ENCODE data around the gene CROCC. TPM values are rescaled to one million over a fixed set of nuclear protein-coding genes. Genes with fewer than 3 reads are reported as not detected.
A peak's percentile ranks its signal among the peaks of the same experiment; 100 is the strongest.
"Not testable (repeated sequence)": the region's sequence is repeated elsewhere in the genome, so short reads cannot be mapped to it uniquely, and the experiment has no call there.

Gene CROCC
- total RNA-seq, 4 donors from 2014 or later = 19.5 to 63.8 (median 23.3) TPM

GRCh38 chr1:16886860-16887605 is 34.7 kb upstream of the CROCC start:
- intact Hi-C loops (cut with DNase I; ENCODE audit: low total_unique reads) = no loop called here
- TF ChIP-seq CTCF (IDR thresholded peaks at IDR 0.05) (no peak), POLR2A (IDR thresholded peaks at IDR 0.05) (no peak)
- no peak overlapping the region for H3K4me3 ChIP-seq (ENCODE audit: low read depth, poor library complexity, severe bottlenecking)
- no peak for DNase-seq (ENCODE audit: low spot score in 2 of 2)
- 88 to 94% methylated on average over 20 of the region's 20 CpGs for WGBS, 2 donors

GRCh38 chr1:16888860-16889816 is 32.6 kb upstream of the CROCC start:
- peak; percentile 77 to 95 for DNase-seq (ENCODE audit: low spot score in 2 of 2)
- 5 to 7% methylated on average over 62 of the region's 63 CpGs for WGBS, 2 donors
- TF ChIP-seq POLR2A (IDR thresholded peaks at IDR 0.05) = no peak
- no peak for TF ChIP-seq CTCF (IDR thresholded peaks at IDR 0.05)
- H3K4me3 ChIP-seq (ENCODE audit: low read depth, poor library complexity, severe bottlenecking) = peak overlapping the region; percentile 56
- intact Hi-C loops (cut with DNase I; ENCODE audit: low total_unique reads) = no loop called here

- H3K4me3 ChIP-seq (ENCODE audit: low read depth, poor library complexity, severe bottlenecking); DNase-seq (ENCODE audit: low spot score in 2 of 2); intact Hi-C loops (cut with DNase I; ENCODE audit: low total_unique reads): not testable (repeated sequence)
- 80% methylated on average over 5 of the region's 5 CpGs for WGBS, 2 donors
These were observed 31.2 kb upstream of the CROCC start for GRCh38 chr1:16890539-16891021.

DNA sequence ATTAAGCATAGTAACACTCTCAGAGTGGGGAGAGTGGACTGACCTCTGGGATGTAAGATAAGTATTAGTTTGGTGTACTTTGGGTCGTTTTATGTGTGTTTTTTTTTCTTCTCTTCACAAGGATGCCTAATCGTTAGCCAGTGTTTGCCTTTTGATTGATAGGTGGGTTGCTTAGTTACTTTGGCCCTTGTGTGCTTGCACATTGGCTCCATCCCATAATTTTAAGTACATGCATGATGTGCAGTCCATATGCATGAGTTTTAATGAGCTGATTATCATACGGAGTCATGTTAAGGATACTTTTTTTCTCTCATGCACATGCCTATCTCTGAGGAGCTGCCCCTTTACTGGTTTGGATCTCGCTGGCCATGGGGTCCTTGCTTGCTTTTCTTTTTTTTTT is 30.7 kb upstream of the CROCC start:
- H3K4me3 ChIP-seq (ENCODE audit: low read depth, poor library complexity, severe bottlenecking); intact Hi-C loops (cut with DNase I; ENCODE audit: low total_unique reads); DNase-seq (ENCODE audit: low spot score in 2 of 2): not testable (repeated sequence)
- 50 to 56% methylated on average over 4 of the region's 4 CpGs for WGBS, 2 donors

GRCh38 chr1:16892978-16893525 is 28.7 kb upstream of the CROCC start:
- H3K4me3 ChIP-seq (ENCODE audit: low read depth, poor library complexity, severe bottlenecking) = not testable (repeated sequence)

GRCh38 chr1:16893796-16894195 is 27.9 kb upstream of the CROCC start:
- DNase-seq (ENCODE audit: low spot score in 2 of 2); H3K4me3 ChIP-seq (ENCODE audit: low read depth, poor library complexity, severe bottlenecking); intact Hi-C loops (cut with DNase I; ENCODE audit: low total_unique reads): not testable (repeated sequence)
- WGBS, 2 donors = 67 to 77% methylated on average over 4 of the region's 4 CpGs

More at GRCh38 chr1:16892978-16893525, 28.7 kb upstream of the CROCC start:
- intact Hi-C loops (cut with DNase I; ENCODE audit: low total_unique reads); DNase-seq (ENCODE audit: low spot score in 2 of 2): not testable (repeated sequence)
- 61 to 71% methylated on average over 2 to 6 of the region's 6 CpGs for WGBS, 2 donors

- H3K4me3 ChIP-seq (ENCODE audit: low read depth, poor library complexity, severe bottlenecking); DNase-seq (ENCODE audit: low spot score in 2 of 2); intact Hi-C loops (cut with DNase I; ENCODE audit: low total_unique reads): not testable (repeated sequence)
- 82 to 90% methylated on average over 6 of the region's 6 CpGs for WGBS, 2 donors
These were observed 27.4 kb upstream of the CROCC start for GRCh38 chr1:16894338-16894737.

- DNase-seq (ENCODE audit: low spot score in 2 of 2); intact Hi-C loops (cut with DNase I; ENCODE audit: low total_unique reads); H3K4me3 ChIP-seq (ENCODE audit: low read depth, poor library complexity, severe bottlenecking): not testable (repeated sequence)
- WGBS, 2 donors = 2 to 4% methylated on average over 4 to 6 of the region's 6 CpGs
These were observed 26.5 kb upstream of the CROCC start for GRCh38 chr1:16895233-16895597.

DNA sequence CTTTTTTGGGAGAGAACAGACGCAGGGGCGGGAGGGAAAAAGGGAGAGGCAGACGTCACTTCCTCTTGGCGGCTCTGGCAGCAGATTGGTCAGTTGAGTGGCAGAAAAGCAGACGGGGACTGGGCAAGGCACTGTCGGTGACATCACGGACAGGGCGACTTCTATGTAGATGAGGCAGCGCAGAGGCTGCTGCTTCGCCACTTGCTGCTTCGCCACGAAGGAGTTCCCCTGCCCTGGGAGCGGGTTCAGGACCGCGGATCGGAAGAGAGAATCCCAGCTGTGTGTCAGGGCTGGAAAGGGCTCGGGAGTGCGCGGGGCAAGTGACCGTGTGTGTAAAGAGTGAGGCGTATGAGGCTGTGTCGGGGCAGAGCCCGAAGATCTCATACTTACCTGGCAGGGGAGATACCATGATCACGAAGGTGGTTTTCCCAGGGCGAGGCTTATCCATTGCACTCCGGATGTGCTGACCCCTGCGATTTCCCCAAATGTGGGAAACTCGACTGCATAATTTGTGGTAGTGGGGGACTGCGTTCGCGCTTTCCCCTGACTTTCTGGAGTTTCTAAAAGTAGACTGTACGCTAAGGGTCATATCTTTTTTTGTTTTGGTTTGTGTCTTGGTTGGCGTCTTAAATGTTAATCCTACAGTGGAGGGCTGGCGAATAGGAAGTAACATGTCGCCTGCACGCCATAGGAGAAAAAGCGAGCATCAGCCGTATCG is 26.0 kb upstream of the CROCC start, which contains the start of gene RNU1-2:
Gene RNU1-2 (plus strand): TSS at position 383 of the 718 bp plus-strand sequence.
- WGBS, 2 donors = 0% methylated on average over 16 to 24 of the region's 39 CpGs
- H3K4me3 ChIP-seq (ENCODE audit: low read depth, poor library complexity, severe bottlenecking); intact Hi-C loops (cut with DNase I; ENCODE audit: low total_unique reads): not testable (repeated sequence)
- DNase-seq (ENCODE audit: low spot score in 2 of 2) = peak; percentile 89 to 98

DNA sequence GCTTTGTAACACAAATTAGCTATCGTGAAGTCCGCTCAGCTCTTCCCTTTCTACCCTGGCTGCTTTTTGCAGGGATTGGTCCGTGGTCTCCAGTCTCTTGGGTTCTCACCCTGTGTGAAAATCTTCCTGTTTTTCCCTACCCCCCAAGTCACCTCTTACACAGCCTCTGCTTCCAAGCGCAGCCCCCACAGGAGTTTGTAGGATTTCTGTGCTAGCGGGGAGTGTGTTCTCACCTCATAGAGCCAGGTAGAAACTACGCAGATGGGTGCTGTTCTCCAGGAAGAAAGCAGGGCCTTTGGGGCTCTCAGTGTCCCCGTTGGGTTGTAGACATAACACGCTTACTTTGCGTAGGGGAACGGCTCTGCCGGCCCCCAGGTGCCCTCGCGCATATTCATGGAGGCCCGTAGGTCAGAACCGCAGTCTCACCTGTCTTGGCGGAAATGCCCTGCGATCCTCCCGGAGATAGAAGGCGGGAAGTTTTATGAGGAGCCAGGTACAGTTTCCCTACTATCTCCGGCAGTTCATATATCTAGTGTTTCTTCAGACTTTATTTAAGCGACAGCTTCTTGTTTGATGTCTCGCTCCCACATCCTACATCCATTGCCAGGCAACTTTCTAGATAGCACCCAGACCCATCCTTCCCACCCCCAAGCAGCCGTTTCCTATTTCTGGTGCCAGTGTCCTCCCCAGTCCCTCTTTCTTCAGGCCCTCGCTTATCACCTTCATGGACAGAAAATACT is 25.2 kb upstream of the CROCC start:
- DNase-seq (ENCODE audit: low spot score in 2 of 2) = peak in 1 of 2 donors; percentile 93
- WGBS, 2 donors = 17 to 20% methylated on average over 22 to 24 of the region's 24 CpGs
- intact Hi-C loops (cut with DNase I; ENCODE audit: low total_unique reads); H3K4me3 ChIP-seq (ENCODE audit: low read depth, poor library complexity, severe bottlenecking): not testable (repeated sequence)

- 44 to 50% methylated on average over 1 of the region's 1 CpG for WGBS, 2 donors
- intact Hi-C loops (cut with DNase I; ENCODE audit: low total_unique reads); H3K4me3 ChIP-seq (ENCODE audit: low read depth, poor library complexity, severe bottlenecking); DNase-seq (ENCODE audit: low spot score in 2 of 2): not testable (repeated sequence)
These were observed 24.1 kb upstream of the CROCC start for GRCh38 chr1:16897653-16898052.

Measured in lower leg skin (tissue), 4 donors.